ENCODE measurements around the gene MITF.

MITF gene

DNA sequence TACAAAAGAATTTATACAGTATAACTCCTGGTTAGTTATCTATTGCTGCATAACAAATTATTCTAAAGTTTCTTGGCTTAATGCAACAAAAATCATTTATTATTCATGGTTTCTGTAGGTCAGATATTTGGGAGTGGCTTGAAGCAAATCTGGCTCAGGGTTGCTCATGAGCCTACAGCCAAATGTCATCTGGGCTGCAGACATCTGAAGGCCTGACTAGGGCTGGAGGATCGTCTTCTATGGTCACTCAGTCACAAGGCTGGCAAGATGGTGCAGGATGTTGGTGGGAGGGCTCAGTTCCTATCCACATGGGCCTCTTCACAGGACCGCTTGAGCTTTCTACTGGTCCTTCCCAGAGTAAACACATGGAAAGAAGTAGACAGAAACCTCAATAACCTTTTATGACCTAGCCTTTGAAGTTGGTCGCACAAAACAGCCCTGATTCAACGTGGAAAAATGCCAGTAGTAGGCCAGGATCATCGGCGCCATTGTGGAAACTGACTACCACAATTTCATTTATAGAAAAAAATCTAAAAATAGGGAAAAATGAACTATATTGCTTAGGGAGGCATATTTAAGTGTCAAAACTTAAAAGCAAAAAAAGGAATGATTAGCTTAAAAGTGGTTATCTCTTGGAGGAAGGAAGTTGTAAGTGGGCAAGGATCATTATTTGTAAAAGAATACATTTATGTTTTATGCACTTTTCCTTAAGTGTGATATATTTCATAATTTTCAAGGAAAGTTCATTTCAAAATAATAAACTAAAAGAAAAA, 9.9 kb upstream of the MITF start:
- no peak for DNase-seq

DNA sequence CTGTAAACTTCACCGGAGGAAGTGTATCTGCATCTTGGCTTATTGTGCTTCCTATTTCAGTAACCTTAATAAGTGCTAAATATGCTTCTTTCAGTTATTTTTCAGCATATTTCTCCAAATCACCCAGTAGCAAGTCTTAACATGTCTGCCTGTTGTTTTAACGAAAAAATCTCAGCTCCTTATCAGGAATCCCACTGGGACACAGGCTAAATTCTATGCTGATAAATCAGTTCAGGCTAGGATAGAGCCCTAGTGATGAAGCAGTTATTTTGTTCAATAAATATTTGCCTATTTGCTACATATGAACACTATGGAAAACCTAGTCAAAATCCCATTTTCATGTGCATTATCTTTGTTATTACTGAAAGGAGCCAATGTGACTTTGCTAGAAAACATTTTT, 8.2 kb upstream of the MITF start:
- no peak for DNase-seq

DNA sequence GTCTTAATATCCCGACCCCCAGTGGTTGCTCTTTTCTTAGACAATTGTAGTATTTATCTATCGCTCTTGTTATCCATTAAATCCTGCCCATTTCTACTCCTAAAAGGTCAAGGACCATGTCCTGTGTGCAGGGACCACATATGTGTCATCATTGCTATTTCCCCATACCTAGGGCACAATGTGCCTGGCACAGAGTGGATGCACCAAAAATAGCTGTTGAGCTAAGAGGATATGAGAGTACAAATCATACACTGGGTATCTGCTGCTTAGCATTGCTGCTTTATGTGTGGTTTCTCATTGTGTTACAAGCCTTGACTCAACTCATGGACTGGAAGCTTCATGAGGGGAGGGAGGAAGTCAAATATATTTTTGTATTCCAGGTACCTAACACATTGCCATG, 3.4 kb upstream of the MITF start:
- DNase-seq = no peak

DNA sequence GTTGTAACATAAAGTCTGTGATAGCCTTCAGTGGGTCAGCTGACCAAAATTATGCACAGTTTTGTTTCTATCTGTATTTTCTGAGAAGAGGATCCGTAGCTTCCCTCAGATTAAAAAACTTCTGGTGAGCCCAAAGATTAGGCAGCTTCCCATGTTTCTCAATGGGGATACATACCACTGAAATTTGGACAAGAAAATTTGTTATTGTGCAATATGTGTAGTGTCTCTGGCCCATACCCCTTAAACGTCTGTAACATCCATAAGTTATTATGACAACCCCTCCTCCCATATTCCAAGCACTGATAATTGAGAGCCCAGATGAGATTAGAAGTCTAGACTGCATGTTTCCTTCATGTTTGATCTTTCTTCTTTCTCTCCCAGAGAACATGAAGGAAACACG, 1.9 kb upstream of the MITF start:
- no peak for DNase-seq

DNA sequence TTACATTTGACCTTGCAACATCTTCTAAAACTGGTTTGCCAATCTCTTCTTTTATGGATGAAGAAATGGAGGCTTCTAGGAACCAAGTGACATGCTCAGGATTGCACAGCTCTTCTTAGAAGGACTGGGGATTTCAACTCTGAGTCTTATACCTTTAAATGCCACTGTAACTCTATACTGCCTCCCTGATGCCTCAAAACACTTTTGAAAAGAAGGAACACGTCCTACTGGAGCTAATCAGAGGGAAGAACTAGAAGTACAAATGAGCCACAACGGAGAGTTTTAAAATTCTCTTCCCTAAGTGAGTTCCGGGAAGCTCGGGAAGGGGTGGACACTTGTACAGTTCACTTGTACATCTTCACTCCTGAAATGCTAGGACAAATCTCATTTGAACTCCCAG, 949 bp upstream of the MITF start:
- no peak for DNase-seq

DNA sequence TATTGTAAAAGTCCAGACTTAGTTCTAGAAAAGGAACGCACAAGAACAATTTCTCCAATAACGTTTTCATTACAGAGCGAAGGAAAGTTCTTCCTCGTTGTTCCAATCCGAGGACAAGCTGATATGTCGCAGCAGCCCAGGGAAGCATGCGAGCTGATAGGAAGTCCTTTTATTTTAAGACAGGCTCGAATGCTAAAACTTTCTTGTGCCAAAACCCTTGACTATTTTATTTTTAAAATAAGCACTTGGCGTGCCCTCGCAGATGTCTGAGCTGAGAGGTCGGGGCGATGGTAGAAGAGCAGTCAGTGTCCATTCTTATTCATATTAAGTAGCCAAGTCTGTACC, 433 bp upstream of the MITF start:
- DNase-seq = no peak

DNA sequence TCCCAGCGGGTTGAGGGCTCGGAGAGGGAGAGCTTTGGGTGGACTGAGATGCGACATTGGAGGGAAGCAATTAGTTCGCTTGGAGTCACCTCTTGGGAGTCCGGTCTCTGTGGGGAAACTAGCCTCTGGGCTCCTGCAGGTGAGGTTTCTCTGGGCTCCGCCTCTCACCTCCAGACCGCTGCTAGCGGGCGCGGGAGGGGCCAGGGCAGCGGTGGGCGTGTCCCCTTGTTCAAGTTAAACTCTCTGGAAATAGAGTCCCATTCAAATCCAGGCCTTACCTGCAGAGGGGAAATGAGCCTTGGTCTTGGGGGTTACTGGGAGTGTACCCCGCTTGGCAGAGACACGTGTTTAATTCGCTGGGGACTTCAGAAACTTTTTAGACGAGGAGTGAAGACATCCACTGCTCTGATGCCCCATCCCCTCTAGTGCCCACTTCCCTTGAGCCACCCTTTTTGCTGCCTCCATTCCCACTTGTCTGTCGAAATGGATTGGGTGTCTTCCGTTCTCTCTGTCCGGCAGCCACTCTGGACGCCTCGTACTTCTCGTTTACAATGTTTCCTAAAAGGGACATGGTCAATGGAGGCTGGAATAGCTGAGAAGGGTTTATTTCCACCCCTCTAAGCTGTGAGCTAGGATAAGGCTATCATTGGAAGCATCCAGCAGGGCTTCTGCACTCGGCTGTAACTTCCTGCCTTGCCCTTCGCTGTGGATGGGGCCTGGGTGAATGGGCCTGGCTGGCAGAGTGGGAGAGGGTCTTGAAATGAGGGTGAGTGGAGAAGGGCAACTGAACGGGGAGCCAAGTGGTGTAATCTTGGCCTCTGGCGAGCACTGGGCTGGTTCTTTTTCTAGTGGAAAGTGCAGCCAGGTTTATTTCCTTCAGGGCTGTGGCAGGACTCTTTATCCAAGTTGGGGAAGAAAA, 1.1 kb downstream of the MITF start:
- DNase-seq = no peak

DNA sequence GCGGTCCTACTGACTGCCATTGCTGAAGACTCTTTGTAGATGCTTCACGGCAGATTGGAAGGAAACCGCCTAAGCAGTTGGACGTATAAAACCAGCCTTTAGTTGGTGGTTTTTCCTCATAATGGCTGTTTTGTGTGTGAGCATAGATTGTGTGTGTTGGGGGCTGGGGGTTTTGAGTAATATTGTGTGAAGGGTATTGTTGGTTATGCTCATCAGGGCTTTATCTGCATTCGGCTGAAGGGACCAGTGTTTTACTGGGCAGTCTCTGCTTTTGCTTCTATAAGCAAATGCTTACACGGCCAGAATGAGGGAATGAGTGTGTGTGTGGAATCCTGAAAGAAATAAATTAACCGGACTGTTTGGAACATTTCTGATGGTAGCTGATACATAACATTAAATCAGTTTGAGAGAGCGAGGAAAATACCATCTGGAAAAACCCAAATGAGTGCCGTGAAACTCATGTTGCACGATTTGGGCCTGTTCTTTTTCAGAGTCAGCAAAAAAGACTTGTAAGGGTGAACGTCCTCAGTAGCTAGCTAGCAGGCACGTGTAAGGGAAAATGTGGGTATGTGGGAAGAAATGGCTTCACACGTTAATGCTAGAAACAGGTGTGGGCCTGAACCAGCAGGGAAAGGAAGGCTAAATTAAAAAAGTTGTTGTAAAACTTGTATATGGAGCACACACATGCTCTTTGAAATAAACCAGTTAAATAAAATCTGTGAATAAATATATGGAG, 1.9 kb downstream of the MITF start:
- DNase-seq = no peak

DNA sequence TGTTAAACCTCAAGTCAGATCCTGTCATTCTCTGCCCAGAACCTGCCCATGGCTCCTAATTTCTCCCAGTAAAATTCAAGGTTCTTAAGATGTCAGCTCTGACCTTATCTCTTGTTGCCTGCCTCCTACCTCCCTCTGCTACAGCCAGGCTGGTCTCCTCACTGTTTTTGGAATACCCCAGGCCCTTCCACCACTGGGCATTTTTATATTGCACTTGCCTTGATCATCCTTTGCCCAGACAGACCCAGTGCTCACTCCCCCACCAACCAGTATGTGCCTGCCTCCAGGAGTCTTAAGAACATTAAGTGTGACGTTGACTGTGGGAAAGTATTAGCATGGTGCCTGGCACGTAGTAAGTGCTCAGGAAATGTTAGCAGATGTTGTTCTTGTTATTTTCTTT, 3.1 kb downstream of the MITF start:
- DNase-seq = no peak

DNA sequence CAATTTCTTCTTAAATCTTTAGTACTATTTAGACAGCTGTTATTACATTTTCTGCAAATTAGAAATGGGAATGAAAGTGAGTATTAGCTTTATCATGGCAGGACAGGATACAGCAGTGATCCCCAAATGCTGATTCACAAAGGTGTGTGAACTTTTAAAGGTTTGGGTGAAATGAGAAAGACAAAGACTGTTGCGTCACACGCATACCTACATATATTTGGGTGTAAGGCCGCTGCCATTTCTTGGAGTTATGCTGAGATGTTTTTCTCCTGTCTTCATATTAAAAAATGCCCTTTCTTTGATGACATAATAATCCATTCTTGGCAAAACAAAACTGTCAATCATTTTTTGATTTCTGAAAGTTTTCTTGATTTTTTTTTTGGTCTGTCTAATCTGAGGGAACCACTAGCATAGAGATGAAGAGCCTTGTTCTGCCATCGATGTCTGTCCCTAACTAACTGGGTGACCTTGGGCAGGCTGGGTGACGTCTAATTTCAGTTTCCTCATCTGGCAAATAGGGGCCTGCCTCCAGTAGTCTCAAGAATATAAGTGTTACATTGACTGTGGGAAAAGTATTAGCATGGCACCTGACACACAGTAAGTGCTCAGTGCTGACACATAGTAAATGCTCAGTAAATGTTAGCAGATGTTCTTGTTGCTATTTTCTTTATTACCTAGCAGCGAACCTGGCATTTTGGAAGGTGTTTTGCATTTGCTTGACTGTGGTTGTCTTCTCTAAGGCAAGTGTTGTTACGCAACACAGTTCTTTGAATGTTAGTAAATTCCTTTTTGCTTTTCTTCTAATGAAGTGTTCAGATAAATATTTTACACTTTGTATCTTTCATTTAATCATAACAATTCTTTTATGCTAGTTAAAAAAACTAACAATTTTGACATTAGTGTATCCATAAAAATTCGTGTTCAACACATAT, 5.0 kb downstream of the MITF start:
- DNase-seq = no peak

DNA sequence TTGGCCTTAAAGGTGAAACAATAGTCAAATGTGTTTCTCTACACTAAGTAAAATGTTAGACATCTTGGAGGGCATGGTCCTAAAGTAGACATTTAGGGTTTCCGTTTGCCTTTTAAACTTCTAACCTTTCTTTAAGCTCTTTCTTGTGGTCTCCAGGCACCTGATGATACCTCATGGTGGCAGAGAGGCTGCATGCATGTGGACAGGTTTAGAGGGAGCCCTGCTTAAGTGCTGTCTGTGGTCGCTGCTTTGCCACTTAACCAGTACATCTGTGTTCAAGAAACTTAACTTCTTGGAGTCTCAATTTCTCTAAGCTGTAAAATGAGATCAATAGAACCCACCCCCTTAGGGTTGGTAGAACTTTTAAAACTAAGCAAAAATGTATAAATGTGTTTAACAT, 6.2 kb downstream of the MITF start:
- no peak for DNase-seq

DNA sequence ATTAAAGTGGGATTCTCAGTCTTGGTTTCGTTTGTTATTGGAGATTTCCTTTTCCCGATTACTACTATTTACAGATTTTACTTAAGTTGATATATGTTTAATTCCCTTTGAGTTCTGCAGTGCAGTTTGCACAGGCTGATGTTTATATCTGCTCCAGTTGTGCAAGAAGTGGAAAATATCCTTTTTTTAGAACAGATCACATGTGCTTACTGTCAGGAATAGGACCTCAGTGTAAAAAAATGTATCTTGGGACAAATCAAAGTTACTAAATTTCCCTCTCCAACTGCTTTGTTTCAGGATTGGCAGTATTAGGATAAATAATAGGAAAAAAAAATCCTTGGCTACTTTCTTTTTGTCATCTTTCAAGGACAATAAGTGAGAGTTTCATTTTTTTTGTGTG, 6.9 kb downstream of the MITF start:
- no peak for DNase-seq

DNA sequence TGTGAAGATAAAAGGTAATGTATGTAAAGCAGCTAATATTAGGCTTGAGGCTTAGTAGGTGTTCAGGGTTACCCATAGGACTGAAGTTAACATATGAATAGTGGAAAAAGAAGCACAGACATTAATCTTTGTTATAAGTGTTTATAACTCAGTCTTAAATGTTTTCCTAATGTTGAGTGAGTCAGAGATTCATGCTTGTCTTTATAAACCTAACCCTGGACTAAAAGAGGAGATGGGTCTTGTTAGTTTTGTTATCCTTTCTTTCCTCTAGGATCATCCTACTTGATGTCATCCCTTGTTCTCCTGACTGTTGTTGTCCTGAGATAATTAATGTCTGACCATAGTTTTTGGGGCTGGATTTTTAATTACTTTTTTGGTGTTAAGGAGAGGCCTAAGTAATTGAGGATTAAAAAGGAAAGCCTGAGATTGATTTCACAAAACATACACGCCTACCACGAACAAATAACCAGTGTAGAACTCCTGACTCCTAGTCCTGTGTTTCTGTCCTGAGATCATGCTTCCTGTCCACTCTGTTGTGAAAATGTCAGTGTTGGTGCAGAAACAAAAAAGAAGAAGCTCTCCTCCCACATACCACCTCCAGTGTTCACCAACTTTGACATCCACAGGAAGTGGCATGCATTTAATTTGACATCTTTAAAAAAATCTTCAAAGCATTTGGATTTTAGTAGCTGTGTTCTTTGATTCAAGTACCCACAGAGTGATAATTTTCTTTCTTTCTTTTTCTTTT, 8.4 kb downstream of the MITF start:
- DNase-seq = no peak

DNA sequence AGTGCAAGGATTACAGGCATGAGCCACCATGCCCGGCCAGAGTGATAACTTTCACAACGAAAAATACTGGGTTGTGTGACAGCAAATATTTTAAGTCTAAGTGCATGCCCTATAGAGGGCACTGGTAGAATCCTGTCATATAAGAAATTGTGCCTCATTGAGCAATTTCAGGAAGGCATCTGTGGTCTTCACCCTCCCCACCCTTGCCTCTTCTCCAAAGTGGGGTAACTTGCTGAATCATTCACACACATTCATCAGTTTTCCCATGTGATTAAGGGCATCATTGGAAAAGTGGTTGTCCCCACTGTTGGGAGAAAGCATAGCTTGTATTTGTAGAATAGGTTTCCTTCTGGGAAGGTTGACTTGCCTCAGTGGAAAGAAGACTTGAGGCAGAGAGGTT, 9.2 kb downstream of the MITF start:
- DNase-seq = no peak

DNA sequence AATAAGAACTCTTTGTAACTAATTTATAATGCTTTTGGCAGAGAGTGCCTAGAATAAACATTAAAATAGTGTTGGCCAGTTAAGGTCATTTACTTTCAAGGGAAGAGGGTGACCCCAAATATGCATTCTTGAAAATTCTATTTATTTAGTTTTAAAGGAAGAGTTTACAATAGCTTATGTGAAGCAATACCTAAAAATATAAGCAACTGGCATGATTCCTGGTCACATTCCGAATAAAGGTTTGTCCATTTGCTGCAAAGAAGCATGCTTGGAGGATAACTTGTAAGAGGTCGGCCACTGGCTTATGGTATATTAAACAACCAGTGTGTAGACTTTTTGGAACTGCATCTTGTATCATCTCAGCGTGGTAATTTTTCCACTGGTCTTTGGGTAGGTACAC, 10.2 kb downstream of the MITF start:
- DNase-seq = no peak

DNA sequence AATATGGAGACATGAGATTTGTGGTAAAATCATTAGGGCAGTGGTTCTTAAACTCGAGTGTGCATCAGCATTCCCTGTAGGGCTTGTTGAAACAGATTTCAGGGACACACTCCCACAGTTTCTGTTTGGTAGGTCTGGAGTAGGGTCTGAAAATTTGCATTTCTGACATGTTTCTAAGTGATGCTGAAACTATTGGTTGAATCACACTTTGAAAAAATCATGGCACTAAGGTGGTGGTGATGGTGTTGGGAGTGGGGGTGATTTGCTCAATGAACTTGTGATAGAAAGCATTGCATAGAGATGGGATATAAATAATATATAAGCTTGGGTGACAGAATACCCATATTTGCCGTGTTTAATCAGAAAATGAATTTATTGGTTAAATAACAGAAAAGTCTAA, 11.3 kb downstream of the MITF start:
- DNase-seq = no peak

DNA sequence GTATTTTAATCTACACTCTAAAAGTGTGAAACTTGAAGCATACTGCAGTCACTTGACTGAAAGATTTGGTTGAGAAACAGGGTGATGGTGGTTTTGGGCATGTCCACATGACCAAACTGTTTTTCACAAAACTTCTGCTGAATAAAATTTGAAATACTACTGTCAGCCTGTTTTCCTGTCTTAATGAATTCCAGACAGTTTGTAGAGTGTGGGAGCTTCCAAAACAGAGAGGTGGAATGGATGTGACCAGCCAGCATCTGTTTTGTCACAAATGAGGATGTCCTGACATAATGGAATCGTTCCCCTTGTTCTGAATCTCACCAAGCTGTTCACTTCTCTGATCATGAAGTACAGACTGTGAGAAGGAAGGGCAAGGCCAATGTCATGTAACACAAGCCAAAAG, 11.8 kb downstream of the MITF start:
- no peak for DNase-seq

DNA sequence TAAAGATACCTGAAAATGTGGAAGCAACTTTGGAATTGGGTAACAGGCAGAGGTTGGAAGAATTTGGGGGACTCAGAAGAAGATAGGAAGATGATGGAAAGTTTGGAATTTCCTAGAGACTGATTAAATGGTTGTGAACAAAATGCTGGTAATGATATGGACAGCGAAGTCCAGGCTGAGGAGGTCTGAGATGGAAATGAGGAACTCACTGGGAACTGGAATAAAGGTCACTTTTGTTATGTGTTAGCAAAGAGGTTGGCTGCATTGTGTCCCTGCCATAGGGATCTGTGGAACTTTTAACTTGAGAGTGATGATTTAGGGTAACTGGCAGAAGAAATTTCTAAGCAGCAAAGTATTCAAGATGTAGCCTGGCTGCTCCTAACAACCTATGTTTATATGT, 13.0 kb downstream of the MITF start:
- no peak for DNase-seq

DNA sequence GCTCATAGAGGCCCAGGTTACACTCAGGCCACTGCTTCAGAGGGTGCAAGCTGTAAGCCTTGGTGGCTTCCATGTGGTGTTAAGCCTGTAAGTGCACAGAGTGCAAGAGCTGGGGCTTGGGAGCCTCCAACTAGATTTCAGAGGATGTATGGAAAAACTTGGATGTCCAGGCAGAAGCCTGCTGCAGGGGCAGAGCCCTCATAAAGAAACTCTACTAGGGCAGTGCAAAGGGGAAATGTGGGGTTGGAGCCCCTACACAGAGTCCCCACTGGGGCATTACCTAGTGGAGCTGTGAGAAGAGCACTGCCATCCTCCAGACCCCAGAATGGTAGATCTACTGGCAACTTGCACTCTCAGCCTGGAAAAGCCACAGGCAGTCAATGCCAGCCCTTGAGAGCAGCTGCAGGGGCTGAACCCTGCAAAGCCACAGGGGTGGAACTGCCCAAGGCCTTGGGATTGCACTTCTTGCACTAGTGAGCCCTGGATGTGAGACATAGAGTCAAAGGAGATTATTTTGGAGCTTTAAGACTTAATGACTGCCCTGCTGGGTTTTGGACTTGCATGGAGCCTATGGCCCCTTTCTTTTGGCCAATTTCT, 14.0 kb downstream of the MITF start:
- DNase-seq = no peak

DNA sequence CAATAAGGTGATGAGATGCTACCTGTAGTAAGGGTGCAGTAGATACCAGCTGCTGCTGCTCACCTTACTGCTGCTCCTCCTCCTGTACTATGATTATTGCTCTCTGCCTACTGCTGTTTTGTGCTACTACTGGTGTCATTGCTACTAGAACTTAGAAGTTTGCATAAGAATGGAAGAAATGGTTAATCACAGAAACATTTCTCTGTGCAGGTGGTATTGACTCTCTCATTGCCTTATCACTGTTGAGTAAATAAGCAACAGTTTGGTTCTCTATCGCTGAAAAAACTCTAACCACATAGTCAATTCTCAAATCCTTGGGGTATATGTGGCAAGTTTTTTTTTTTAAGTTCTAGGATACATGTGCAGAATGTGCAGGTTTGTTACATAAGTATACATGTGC, 16.5 kb downstream of the MITF start:
- no peak for DNase-seq

All from activated T-cell treated with anti-CD3 and anti-CD28 coated beads for 4 hours (primary cell).